Vagina (tissue), 2 donors: Measurements from ENCODE around the gene AHI1.

Source experiments
- POLR2A ChIP-seq, 2 donors: fragments of 450-650 bp; IDR thresholded peaks; one replicate each; pipeline ENCODE4 v1.6.1; 2017; ENCODE audit warnings: antibody characterized with exemption in 2 of 2, mild to moderate bottlenecking in 2 of 2, moderate library complexity in 2 of 2
- TF ChIP-seq, protein P1 (sequence below), 3 experiments: fragments of 450-650 bp in 2 of 3; fragments of 200-600 bp in 1 of 3; sonication (generic) in 1 of 3; IDR thresholded peaks; one replicate each; pipeline ENCODE4 v1.5.1; 2017 to 2019; ENCODE audit warnings: antibody characterized with exemption in 3 of 3, mild to moderate bottlenecking in 2 of 3, moderate library complexity in 2 of 3

DNA sequence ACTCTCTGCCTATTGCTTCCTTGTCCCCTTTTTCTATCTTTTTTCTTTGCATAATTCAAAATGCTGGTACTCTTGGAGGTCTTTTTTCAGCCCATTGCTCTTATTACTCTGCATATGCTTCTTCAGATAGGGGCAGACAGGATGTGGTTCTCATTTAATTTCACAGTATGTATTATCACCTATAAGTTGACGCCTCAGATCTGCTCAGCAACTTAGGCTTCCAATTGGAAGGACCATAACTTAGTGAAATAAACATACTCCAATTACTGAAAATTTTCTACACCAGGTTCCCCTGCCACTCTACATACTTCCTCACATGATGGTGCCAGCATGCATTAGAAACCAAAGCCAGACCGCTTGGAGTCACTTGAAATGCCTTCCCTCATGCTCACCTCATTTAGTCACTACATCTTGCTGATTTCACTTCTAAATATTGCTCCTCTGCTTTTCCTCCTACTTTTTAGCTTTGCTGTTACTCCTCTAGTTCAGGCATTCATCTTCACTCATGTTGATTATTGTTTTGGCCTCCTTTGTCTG is 34.5 kb upstream of the AHI1 start:
- TF ChIP-seq POLR2A (IDR thresholded peaks at IDR 0.05) = no peak
- TF ChIP-seq, protein P1, sequence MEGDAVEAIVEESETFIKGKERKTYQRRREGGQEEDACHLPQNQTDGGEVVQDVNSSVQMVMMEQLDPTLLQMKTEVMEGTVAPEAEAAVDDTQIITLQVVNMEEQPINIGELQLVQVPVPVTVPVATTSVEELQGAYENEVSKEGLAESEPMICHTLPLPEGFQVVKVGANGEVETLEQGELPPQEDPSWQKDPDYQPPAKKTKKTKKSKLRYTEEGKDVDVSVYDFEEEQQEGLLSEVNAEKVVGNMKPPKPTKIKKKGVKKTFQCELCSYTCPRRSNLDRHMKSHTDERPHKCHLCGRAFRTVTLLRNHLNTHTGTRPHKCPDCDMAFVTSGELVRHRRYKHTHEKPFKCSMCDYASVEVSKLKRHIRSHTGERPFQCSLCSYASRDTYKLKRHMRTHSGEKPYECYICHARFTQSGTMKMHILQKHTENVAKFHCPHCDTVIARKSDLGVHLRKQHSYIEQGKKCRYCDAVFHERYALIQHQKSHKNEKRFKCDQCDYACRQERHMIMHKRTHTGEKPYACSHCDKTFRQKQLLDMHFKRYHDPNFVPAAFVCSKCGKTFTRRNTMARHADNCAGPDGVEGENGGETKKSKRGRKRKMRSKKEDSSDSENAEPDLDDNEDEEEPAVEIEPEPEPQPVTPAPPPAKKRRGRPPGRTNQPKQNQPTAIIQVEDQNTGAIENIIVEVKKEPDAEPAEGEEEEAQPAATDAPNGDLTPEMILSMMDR (IDR thresholded peaks at IDR 0.05) = no peak
